GM21576 (cell line): Measurements from ENCODE around the gene PCSK5.

Source experiments
- ATAC-seq: cut with Tn5 transposase; IDR thresholded peaks from one replicate; pipeline ENCODE4 v1.9.1; 2021; ENCODE audit warnings: mild to moderate bottlenecking, moderate library complexity; ENCODE audit not compliant: unreplicated experiment

PCSK5 gene

GRCh38 chr9:75998096-75998780, 107.8 kb downstream of the PCSK5 start:
- ATAC-seq, result no peak

- no peak for ATAC-seq
Measured at GRCh38 chr9:76001459-76001858, 111.0 kb downstream of the PCSK5 start.

- ATAC-seq, result no peak
Measured at GRCh38 chr9:76003041-76003440, 112.6 kb downstream of the PCSK5 start.

- no peak for ATAC-seq
Measured at GRCh38 chr9:76004526-76004925, 114.1 kb downstream of the PCSK5 start.

- ATAC-seq, result no peak
Measured at GRCh38 chr9:76007935-76008334, 117.5 kb downstream of the PCSK5 start.

- ATAC-seq, result no peak
Measured at GRCh38 chr9:76013809-76014208, 123.3 kb downstream of the PCSK5 start.

GRCh38 chr9:76018235-76018634, 127.8 kb downstream of the PCSK5 start:
- ATAC-seq, result no peak

- ATAC-seq, result no peak
Measured at GRCh38 chr9:76018761-76019160, 128.3 kb downstream of the PCSK5 start.

- ATAC-seq, result no peak
Measured at GRCh38 chr9:76020652-76021051, 130.2 kb downstream of the PCSK5 start.

GRCh38 chr9:76022317-76022716, 131.8 kb downstream of the PCSK5 start:
- no peak for ATAC-seq

- ATAC-seq, result no peak
Measured at GRCh38 chr9:76023715-76024195, 133.3 kb downstream of the PCSK5 start.

GRCh38 chr9:76025286-76025685, 134.8 kb downstream of the PCSK5 start:
- ATAC-seq, result no peak

- ATAC-seq, result no peak
Measured at GRCh38 chr9:76026796-76027195, 136.3 kb downstream of the PCSK5 start.

- ATAC-seq, result no peak
Measured at GRCh38 chr9:76027416-76027815, 136.9 kb downstream of the PCSK5 start.

GRCh38 chr9:76027861-76028260, 137.4 kb downstream of the PCSK5 start:
- no peak for ATAC-seq

GRCh38 chr9:76032038-76032796, 141.7 kb downstream of the PCSK5 start:
- no peak for ATAC-seq

- ATAC-seq, result no peak
Measured at GRCh38 chr9:76032797-76033373, 142.4 kb downstream of the PCSK5 start.

- ATAC-seq, result no peak
Measured at GRCh38 chr9:76034049-76034448, 143.6 kb downstream of the PCSK5 start.

- no peak for ATAC-seq
Measured at GRCh38 chr9:76036762-76037161, 146.3 kb downstream of the PCSK5 start.

- ATAC-seq, result no peak
Measured at GRCh38 chr9:76037587-76038225, 147.2 kb downstream of the PCSK5 start.

- ATAC-seq, result no peak
Measured at GRCh38 chr9:76038431-76038830, 148.0 kb downstream of the PCSK5 start.
